Measurements from ENCODE around the gene BHLHE40.

DNA sequence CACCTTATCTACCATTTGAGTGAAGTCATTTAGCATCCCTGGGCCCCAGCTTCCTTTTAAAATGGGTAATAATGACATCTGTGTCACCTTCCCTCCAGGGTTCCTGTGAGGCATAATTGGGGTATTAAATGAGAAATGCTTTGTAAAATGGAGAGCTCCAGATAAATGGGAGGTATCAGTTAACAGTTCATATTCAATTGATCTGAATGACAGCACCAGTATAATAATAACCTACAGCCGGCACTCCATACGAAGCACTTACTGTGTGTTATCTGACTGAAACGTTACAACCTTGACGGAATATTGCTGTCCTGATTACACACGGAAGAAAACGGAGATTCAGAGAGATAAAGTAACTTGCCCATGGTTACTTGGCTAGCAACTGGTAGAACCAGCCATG lies 53.6 kb downstream of the BHLHE40 start:
- TF ChIP-seq NANOG (IDR thresholded peaks at IDR 0.05; ENCODE audit: insufficient read depth, low read depth, low read length, poor library complexity, severe bottlenecking) (no peak), TAF1 (IDR thresholded peaks at IDR 0.05; ENCODE audit: low read depth, low read length) (no peak), RFX5 (IDR thresholded peaks at IDR 0.05; ENCODE audit: borderline replicate concordance, low read depth, low read length) (no peak), ZNF274 (IDR thresholded peaks at IDR 0.05; ENCODE audit: borderline replicate concordance, extremely low read depth, low read length) (no peak), CEBPB (IDR thresholded peaks at IDR 0.05; ENCODE audit: low read depth, low read length) (no peak), RXRA (IDR thresholded peaks at IDR 0.05; ENCODE audit: insufficient read depth, low read depth, low read length) (no peak), TAF7 (optimal IDR thresholded peaks at IDR 0.05; ENCODE audit: borderline replicate concordance, low read depth, low read length) (no peak), RBBP5 (IDR thresholded peaks at IDR 0.05; ENCODE audit: borderline replicate concordance, low read depth, low read length) (no peak)
- TF ChIP-seq, protein P1, sequence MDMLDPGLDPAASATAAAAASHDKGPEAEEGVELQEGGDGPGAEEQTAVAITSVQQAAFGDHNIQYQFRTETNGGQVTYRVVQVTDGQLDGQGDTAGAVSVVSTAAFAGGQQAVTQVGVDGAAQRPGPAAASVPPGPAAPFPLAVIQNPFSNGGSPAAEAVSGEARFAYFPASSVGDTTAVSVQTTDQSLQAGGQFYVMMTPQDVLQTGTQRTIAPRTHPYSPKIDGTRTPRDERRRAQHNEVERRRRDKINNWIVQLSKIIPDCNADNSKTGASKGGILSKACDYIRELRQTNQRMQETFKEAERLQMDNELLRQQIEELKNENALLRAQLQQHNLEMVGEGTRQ (IDR thresholded peaks at IDR 0.05; ENCODE audit: low read length) = no peak
- TF ChIP-seq, protein P2, sequence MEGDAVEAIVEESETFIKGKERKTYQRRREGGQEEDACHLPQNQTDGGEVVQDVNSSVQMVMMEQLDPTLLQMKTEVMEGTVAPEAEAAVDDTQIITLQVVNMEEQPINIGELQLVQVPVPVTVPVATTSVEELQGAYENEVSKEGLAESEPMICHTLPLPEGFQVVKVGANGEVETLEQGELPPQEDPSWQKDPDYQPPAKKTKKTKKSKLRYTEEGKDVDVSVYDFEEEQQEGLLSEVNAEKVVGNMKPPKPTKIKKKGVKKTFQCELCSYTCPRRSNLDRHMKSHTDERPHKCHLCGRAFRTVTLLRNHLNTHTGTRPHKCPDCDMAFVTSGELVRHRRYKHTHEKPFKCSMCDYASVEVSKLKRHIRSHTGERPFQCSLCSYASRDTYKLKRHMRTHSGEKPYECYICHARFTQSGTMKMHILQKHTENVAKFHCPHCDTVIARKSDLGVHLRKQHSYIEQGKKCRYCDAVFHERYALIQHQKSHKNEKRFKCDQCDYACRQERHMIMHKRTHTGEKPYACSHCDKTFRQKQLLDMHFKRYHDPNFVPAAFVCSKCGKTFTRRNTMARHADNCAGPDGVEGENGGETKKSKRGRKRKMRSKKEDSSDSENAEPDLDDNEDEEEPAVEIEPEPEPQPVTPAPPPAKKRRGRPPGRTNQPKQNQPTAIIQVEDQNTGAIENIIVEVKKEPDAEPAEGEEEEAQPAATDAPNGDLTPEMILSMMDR (IDR thresholded peaks at IDR 0.05; ENCODE audit: control extremely low read depth in 1 of 3, insufficient read depth in 1 of 3, low read depth in 1 of 3, low read length in 3 of 3) = no peak
- TF ChIP-seq, protein P3, sequence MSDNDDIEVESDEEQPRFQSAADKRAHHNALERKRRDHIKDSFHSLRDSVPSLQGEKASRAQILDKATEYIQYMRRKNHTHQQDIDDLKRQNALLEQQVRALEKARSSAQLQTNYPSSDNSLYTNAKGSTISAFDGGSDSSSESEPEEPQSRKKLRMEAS (IDR thresholded peaks at IDR 0.05) = no peak
- TF ChIP-seq, protein P4, sequence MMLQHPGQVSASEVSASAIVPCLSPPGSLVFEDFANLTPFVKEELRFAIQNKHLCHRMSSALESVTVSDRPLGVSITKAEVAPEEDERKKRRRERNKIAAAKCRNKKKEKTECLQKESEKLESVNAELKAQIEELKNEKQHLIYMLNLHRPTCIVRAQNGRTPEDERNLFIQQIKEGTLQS (IDR thresholded peaks at IDR 0.05; ENCODE audit: insufficient read depth, low read depth, low read length) = no peak
